PC-9 (cell line): Measurements from ENCODE around the gene AFG3L2. TPM values are rescaled to one million over a fixed set of nuclear protein-coding genes. Genes with fewer than 3 reads are reported as not detected.

ENCODE experiments used
- BruUV-seq: library from RNA; stranded (reverse); fragments of 400-500 nt; replicated peaks from 2 replicates; lab custom pipeline; 2021; lab: Mats Ljungman, UMichigan
- CTCF ChIA-PET: fragments of 300-600 bp; sonication (Branson Sonifier 250); formaldehyde crosslinking; loops from one replicate; lab custom pipeline; 2022; ENCODE audit warnings: antibody characterized with exemption; lab: Charles Lee
- POLR2A ChIA-PET: fragments of 300-600 bp; sonication (Branson Sonifier 250); formaldehyde crosslinking; loops from one replicate; lab custom pipeline; 2022; ENCODE audit warnings: antibody characterized with exemption; ENCODE audit not compliant: unreplicated experiment; lab: Charles Lee
- DNase-seq, 2 experiments: peaks; one replicate each; pipeline versions ENCODE4 v3.0.0 to v3.0.0-alpha.2; 2015 to 2022; ENCODE audit warnings: mixed read lengths in 1 of 2
- H2AFZ ChIP-seq: fragments of 200-600 bp; sonication (generic); 2 replicates; pipeline ENCODE4 v1.8.1; 2017; ENCODE audit warnings: antibody characterized with exemption
- H3F3A ChIP-seq: fragments of 200-600 bp; sonication (generic); 2 replicates; pipeline ENCODE4 v1.8.1; 2017; ENCODE audit warnings: antibody characterized with exemption, mild to moderate bottlenecking, low read depth; ENCODE audit not compliant: insufficient read depth
- H3K27ac ChIP-seq: fragments of 200-600 bp; sonication (generic); 2 replicates; pipeline ENCODE4 v1.6.1; 2016; ENCODE audit warnings: mixed run types
- H3K27me3 ChIP-seq: fragments of 200-600 bp; sonication (generic); 2 replicates; pipeline ENCODE4 v1.6.1; 2016; ENCODE audit warnings: low read depth, mixed run types; ENCODE audit not compliant: insufficient read depth
- H3K36me3 ChIP-seq: fragments of 200-600 bp; sonication (generic); 2 replicates; pipeline ENCODE4 v1.6.1; 2016; ENCODE audit warnings: low read depth, mixed run types
- H3K4me1 ChIP-seq: fragments of 200-600 bp; sonication (generic); replicated peaks from 2 replicates; pipeline ENCODE4 v1.6.1; 2016; ENCODE audit warnings: mixed run types; ENCODE audit not compliant: insufficient read depth
- H3K4me2 ChIP-seq: fragments of 200-600 bp; sonication (generic); 2 replicates; pipeline ENCODE4 v1.6.1; 2017; ENCODE audit warnings: mixed run types
- H3K4me3 ChIP-seq: fragments of 200-600 bp; sonication (generic); 2 replicates; pipeline ENCODE4 v1.6.1; 2016; ENCODE audit warnings: mixed run types
- H3K79me2 ChIP-seq: fragments of 200-600 bp; sonication (generic); 2 replicates; pipeline ENCODE4 v1.6.1; 2017; ENCODE audit warnings: low read depth, mixed run types
- H3K9me2 ChIP-seq: fragments of 200-600 bp; sonication (generic); 2 replicates; pipeline ENCODE4 v1.8.1; 2017; ENCODE audit warnings: mild to moderate bottlenecking; ENCODE audit not compliant: insufficient read depth
- H3K9me3 ChIP-seq: fragments of 200-600 bp; sonication (generic); 2 replicates; pipeline ENCODE4 v1.8.1; 2016; ENCODE audit warnings: low read depth; ENCODE audit not compliant: insufficient read depth
- H4K20me1 ChIP-seq: fragments of 200-600 bp; sonication (generic); 2 replicates; pipeline ENCODE4 v1.8.1; 2017; ENCODE audit not compliant: insufficient read depth
- CTCF ChIP-seq: fragments of 200-600 bp; sonication (generic); conservative IDR thresholded peaks from 2 replicates; pipeline ENCODE4 v1.6.1; 2017; ENCODE audit warnings: mixed run types, antibody characterized with exemption, mild to moderate bottlenecking, moderate library complexity
- EZH2 ChIP-seq: fragments of 200-600 bp; sonication (generic); IDR thresholded peaks from 2 replicates; pipeline ENCODE4 v1.8.0; 2017; ENCODE audit warnings: antibody characterized with exemption, low read depth
- intact Hi-C: fragments of 100-400 bp; cut with micrococcal nuclease; formaldehyde crosslinking; loops from one replicate; pipeline ENCODE4 v1.10.0; 2022; ENCODE audit not compliant: unreplicated experiment
- total RNA-seq: library from RNA; stranded (reverse); gene quantifications from 2 replicates; pipeline ENCODE4 v1.2.3, GENCODE V29; 2021

AFG3L2 gene
- total RNA-seq, 1 experiment from 2014 or later: 69.4 TPM

- ChIA-PET CTCF (interaction anchor here (1.4 to 1.8 kb wide), 2 partner anchors 13 to 43 kb away, joined by 5 to 6 read pairs; no protein-coding TSS in a partner anchor), POLR2A (interaction anchor here (0.6 kb wide), 1 partner anchor 344 kb away, joined by 4 read pairs; no protein-coding TSS in a partner anchor)
- Histone ChIP-seq H3K9me3 (peaks cover 4% of the 10 kb centered on the region; the same call in 1 of the 2 replicates), H3K4me2 (no peak overlapping the region), H3K27ac (no peak overlapping the region), H4K20me1 (no peaks in the 10 kb centered on the region), H3K79me2 (no peaks in the 10 kb centered on the region), H3K27me3 (no peaks in the 10 kb centered on the region), H3K4me3 (no peak overlapping the region), H3K9me2 (no peaks in the 10 kb centered on the region), H3K4me1 (no peaks in the 10 kb centered on the region), H3F3A (no peaks in the 10 kb centered on the region; the same call in 1 of the 2 replicates), H2AFZ (no peak overlapping the region), H3K36me3 (no peaks in the 10 kb centered on the region)
- intact Hi-C loops: no loop called here
- TF ChIP-seq EZH2 (no peak), CTCF (no peak)
- no TSS peak for BruUV-seq
- DNase-seq: no peak
Measured at GRCh38 chr18:12314591-12315305, 62.3 kb downstream of the AFG3L2 start.

- Histone ChIP-seq H3K79me2 (no peaks in the 10 kb centered on the region), H3K27ac (no peak overlapping the region)
Measured at GRCh38 chr18:12313530-12314245, 63.3 kb downstream of the AFG3L2 start.

More at GRCh38 chr18:12313530-12314245, 63.3 kb downstream of the AFG3L2 start:
- ChIA-PET CTCF (no interaction called here), POLR2A (no interaction called here)
- H3K27me3 ChIP-seq: no peaks in the 10 kb centered on the region
- no peaks in the 10 kb centered on the region; the same call in 1 of the 2 replicates for H3F3A ChIP-seq
- 0 out of 2 replicates have a peak, but pooled peaks cover 6% of the 10 kb centered on the region for H3K4me1 ChIP-seq
- no peaks in the 10 kb centered on the region for H4K20me1 ChIP-seq
- peaks cover 4% of the 10 kb centered on the region; the same call in 1 of the 2 replicates for H3K9me3 ChIP-seq
- H3K4me2 ChIP-seq: no peak overlapping the region
- H3K9me2 ChIP-seq: no peaks in the 10 kb centered on the region
- H3K36me3 ChIP-seq: no peaks in the 10 kb centered on the region
- no peak overlapping the region for H3K4me3 ChIP-seq
- H2AFZ ChIP-seq: no peak overlapping the region
- TF ChIP-seq EZH2 (no peak), CTCF (no peak)
- no TSS peak for BruUV-seq
- intact Hi-C loops: no loop called here
- DNase-seq: no peak
